PC-3 (cell line): Measurements from ENCODE around the gene TRIM10. TPM values are rescaled to one million over a fixed set of nuclear protein-coding genes. Genes with fewer than 3 reads are reported as not detected.

Source experiments
- ATAC-seq: fragments of 200-7000 bp; cut with Tn5 transposase; 2 replicates; pipeline ENCODE4 v1.9.1; 2020; ENCODE audit warnings: mild to moderate bottlenecking, moderate library complexity
- BruUV-seq: library from RNA; stranded (reverse); fragments of 400-500 nt; replicated peaks from 2 replicates; lab custom pipeline; 2021; lab: Mats Ljungman, UMichigan
- CTCF ChIA-PET: fragments of 300-600 bp; sonication (Branson Sonifier 250); formaldehyde crosslinking; loops from one replicate; lab custom pipeline; 2022; ENCODE audit warnings: antibody characterized with exemption; lab: Charles Lee
- POLR2A ChIA-PET: fragments of 300-600 bp; sonication (Branson Sonifier 250); formaldehyde crosslinking; loops from one replicate; lab custom pipeline; 2022; ENCODE audit warnings: antibody characterized with exemption; ENCODE audit not compliant: unreplicated experiment; lab: Charles Lee
- DNase-seq: peaks from one replicate; pipeline ENCODE4 v3.0.0-alpha.2; 2015
- H2AFZ ChIP-seq: fragments of 300-600 bp; sonication (generic); 2 replicates; pipeline ENCODE4 v1.6.0; 2016; ENCODE audit warnings: antibody characterized with exemption, low read length
- H3F3A ChIP-seq: fragments of 300-600 bp; sonication (generic); one replicate; pipeline ENCODE4 v1.6.0; 2017; ENCODE audit warnings: antibody characterized with exemption, low read length, control low read depth, mild to moderate bottlenecking; ENCODE audit not compliant: unreplicated experiment
- H3K27ac ChIP-seq: fragments of 300-600 bp; sonication (generic); 2 replicates; pipeline ENCODE4 v1.5.1; 2016; ENCODE audit warnings: mild to moderate bottlenecking, low read length
- H3K27me3 ChIP-seq: fragments of 300-600 bp; sonication (generic); 2 replicates; pipeline ENCODE4 v1.6.1; 2016; ENCODE audit warnings: low read length, mixed read lengths
- H3K36me3 ChIP-seq: fragments of 300-600 bp; sonication (generic); 2 replicates; pipeline ENCODE4 v1.6.1; 2016; ENCODE audit warnings: low read depth, mixed run types, low read length, mixed read lengths
- H3K4me1 ChIP-seq: fragments of 300-600 bp; sonication (generic); 2 replicates; pipeline ENCODE4 v1.5.1; 2016; ENCODE audit warnings: low read length; ENCODE audit not compliant: insufficient read depth
- H3K4me2 ChIP-seq: fragments of 300-600 bp; sonication (generic); 2 replicates; pipeline ENCODE4 v1.6.0; 2016; ENCODE audit warnings: low read length
- H3K4me3 ChIP-seq: fragments of 300-600 bp; sonication (generic); 2 replicates; pipeline ENCODE4 v1.5.1; 2016; ENCODE audit warnings: mild to moderate bottlenecking, low read length, mixed read lengths
- H3K79me2 ChIP-seq: fragments of 300-600 bp; sonication (generic); 2 replicates; pipeline ENCODE4 v1.6.1; 2017; ENCODE audit warnings: low read length, mixed read lengths
- H3K9ac ChIP-seq: fragments of 300-600 bp; sonication (generic); 2 replicates; pipeline ENCODE4 v1.6.0; 2016; ENCODE audit warnings: mild to moderate bottlenecking, low read length
- H3K9me2 ChIP-seq: fragments of 300-600 bp; sonication (generic); replicated peaks from 2 replicates; pipeline ENCODE4 v1.6.1; 2016; ENCODE audit warnings: mixed run types, low read length, mixed read lengths
- H3K9me3 ChIP-seq: fragments of 300-600 bp; sonication (generic); 2 replicates; pipeline ENCODE4 v1.6.1; 2016; ENCODE audit warnings: low read length, mixed read lengths
- H4K20me1 ChIP-seq: fragments of 300-600 bp; sonication (generic); 2 replicates; pipeline ENCODE4 v1.6.1; 2016; ENCODE audit warnings: low read length, mixed read lengths
- EZH2 ChIP-seq: fragments of 300-600 bp; sonication (generic); IDR thresholded peaks from one replicate; pipeline ENCODE4 v1.6.1; 2017; ENCODE audit warnings: antibody characterized with exemption, mild to moderate bottlenecking, low read length; ENCODE audit not compliant: unreplicated experiment
- EZH2phosphoT487 ChIP-seq: fragments of 300-600 bp; sonication (generic); IDR thresholded peaks from 2 replicates; pipeline ENCODE4 v1.6.1; 2018; ENCODE audit warnings: mild to moderate bottlenecking, antibody characterized with exemption, low read length, borderline replicate concordance
- intact Hi-C: fragments of 100-400 bp; cut with micrococcal nuclease; formaldehyde crosslinking; loops from 2 replicates; pipeline ENCODE4 v1.9.0; 2023
- total RNA-seq: library from RNA; depleted of rRNA; stranded (reverse); fragments of >200 nt; gene quantifications from 2 replicates; pipeline ENCODE4 v1.2.3, GENCODE V29; 2014
- TF ChIP-seq, protein P1 (sequence below): fragments of 300-600 bp; sonication (generic); conservative IDR thresholded peaks from 2 replicates; pipeline ENCODE4 v1.5.1; 2017; ENCODE audit warnings: antibody characterized with exemption, low read depth, mild to moderate bottlenecking, low read length

TRIM10 gene
- total RNA-seq, 1 experiment from 2014 or later, result not detected

DNA sequence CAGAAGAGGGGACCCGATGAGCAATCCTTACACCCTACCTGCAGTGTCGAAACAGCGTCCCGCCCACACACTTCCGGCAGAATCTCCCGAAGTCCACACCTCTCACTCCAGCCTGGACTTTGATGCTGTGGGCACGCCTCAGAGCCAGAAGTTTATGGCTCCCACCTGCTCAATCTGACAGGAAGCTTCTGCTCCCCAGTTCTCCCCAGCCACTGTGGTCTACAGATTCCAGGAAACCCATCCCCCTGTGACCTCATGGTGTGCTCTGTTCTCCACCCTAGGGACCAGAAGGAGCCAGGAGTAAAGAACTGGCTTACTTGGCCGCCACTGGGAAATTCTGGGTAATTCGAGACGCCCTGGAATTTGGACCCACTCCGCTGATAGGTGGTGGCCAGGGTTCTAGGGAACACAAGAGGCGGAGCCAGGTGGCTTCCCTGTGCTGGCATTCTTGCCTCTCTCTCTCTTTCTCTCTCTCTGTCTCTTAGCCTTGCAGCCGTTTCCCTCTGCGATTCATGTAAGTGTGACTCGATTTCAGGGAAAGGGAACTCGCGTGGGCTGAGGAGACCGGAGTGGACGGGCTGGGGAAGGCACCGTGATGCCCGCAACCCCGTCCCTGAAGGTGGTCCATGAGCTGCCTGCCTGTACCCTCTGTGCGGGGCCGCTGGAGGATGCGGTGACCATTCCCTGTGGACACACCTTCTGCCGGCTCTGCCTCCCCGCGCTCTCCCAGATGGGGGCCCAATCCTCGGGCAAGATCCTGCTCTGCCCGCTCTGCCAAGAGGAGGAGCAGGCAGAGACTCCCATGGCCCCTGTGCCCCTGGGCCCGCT is 2.3 kb upstream of the TRIM10 start, which contains the start of gene TRIM15:
TRIM15 (plus strand) TSS at position 457 of the 828 bp plus-strand sequence; CDS start at position 596, 139 bp downstream.
- Histone ChIP-seq H3K9ac (no peak within 1 kb of the TSS), H2AFZ (no peak within 1 kb of the TSS), H3K9me3 (no peaks in the 10 kb centered on the region), H3K79me2 (no peaks in the 10 kb centered on the region), H3F3A (no peaks in the 10 kb centered on the region), H3K4me1 (no peaks in the 10 kb centered on the region), H3K27me3 (no peaks in the 10 kb centered on the region; the same call in 1 of the 2 replicates), H3K4me3 (no peak within 1 kb of the TSS), H3K36me3 (no peaks in the 10 kb centered on the region), H3K4me2 (no peak within 1 kb of the TSS), H3K27ac (no peak within 1 kb of the TSS), H4K20me1 (no peaks in the 10 kb centered on the region), H3K9me2 (no peaks in the 10 kb centered on the region)
- POLR2A ChIA-PET, result no interaction called here
- DNase-seq (no peak), ATAC-seq (no peak)
- intact Hi-C loops, result no loop called here
- CTCF ChIA-PET, result no interaction called here
- TF ChIP-seq EZH2 (no peak), EZH2phosphoT487 (no peak)
- TF ChIP-seq, protein P1, sequence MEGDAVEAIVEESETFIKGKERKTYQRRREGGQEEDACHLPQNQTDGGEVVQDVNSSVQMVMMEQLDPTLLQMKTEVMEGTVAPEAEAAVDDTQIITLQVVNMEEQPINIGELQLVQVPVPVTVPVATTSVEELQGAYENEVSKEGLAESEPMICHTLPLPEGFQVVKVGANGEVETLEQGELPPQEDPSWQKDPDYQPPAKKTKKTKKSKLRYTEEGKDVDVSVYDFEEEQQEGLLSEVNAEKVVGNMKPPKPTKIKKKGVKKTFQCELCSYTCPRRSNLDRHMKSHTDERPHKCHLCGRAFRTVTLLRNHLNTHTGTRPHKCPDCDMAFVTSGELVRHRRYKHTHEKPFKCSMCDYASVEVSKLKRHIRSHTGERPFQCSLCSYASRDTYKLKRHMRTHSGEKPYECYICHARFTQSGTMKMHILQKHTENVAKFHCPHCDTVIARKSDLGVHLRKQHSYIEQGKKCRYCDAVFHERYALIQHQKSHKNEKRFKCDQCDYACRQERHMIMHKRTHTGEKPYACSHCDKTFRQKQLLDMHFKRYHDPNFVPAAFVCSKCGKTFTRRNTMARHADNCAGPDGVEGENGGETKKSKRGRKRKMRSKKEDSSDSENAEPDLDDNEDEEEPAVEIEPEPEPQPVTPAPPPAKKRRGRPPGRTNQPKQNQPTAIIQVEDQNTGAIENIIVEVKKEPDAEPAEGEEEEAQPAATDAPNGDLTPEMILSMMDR, result no peak
- BruUV-seq, result no TSS peak

DNA sequence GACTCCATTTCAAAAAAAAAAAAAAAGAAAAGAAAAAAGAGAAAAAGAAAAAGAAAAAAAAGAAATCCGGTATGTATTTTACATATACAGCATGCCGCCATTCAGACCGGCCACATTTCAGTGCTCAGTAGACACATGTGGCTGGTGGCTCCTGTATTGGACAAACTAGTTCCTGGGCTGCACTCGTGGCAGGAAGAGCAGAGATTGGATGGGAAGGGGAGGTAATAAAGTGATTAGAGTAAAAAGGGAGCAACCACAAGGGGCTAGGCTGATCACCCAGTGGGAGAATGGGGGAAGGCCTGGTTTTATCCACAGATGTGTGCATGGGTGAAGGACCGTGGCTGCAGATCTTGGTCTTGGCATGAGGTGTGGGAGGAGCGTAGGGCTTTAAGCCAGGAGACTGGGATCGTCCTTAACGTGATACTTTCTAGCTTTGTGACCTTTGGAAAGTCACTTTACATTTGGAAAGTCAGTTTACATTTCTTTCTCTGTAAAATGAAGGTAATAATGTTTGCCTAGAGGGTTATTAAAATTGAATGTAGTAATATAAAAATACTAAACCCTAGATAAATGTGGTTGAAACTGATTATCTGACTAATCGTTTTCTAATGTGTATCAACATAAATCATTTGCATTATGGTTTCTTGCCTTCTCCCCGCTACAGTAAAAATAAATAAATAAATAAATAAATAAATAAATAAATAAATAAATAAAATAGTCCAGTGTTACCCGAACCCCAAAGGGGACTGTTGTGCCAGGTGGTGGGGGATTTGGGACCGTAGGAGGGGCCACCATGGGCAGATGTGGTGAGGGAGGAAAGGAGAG is 1.5 kb upstream of the TRIM10 start:
- ATAC-seq, result no peak
- intact Hi-C loops, result no loop called here

More for the DNA sequence above, 1.5 kb upstream of the TRIM10 start:
- Histone ChIP-seq H3K4me2 (no peak overlapping the region), H2AFZ (no peak overlapping the region), H3K27ac (no peak overlapping the region), H3K4me1 (no peaks in the 10 kb centered on the region), H3K79me2 (no peaks in the 10 kb centered on the region), H3K9me2 (no peaks in the 10 kb centered on the region), H3K9me3 (no peaks in the 10 kb centered on the region), H3K4me3 (no peak overlapping the region), H3F3A (no peaks in the 10 kb centered on the region), H3K36me3 (no peaks in the 10 kb centered on the region), H3K9ac (no peak overlapping the region), H3K27me3 (no peaks in the 10 kb centered on the region; the same call in 1 of the 2 replicates), H4K20me1 (no peaks in the 10 kb centered on the region)
- BruUV-seq, result no TSS peak
- ChIA-PET POLR2A (no interaction called here), CTCF (no interaction called here)
- TF ChIP-seq, protein P1, result no peak
- TF ChIP-seq EZH2phosphoT487 (no peak), EZH2 (no peak)
- DNase-seq, result no peak
